Vagina (tissue), 2 donors: ENCODE results near the gene GYG2.

Source experiments
- CTCF ChIP-seq, 3 experiments: fragments of 450-650 bp in 2 of 3; fragments of 200-600 bp in 1 of 3; sonication (generic) in 1 of 3; IDR thresholded peaks; one replicate each; pipeline ENCODE4 v1.5.1; 2017 to 2019; ENCODE audit warnings: antibody characterized with exemption in 3 of 3, mild to moderate bottlenecking in 2 of 3, moderate library complexity in 2 of 3
- POLR2A ChIP-seq, 2 donors: fragments of 450-650 bp; IDR thresholded peaks; one replicate each; pipeline ENCODE4 v1.6.1; 2017; ENCODE audit warnings: antibody characterized with exemption in 2 of 2, mild to moderate bottlenecking in 2 of 2, moderate library complexity in 2 of 2
- POLR2AphosphoS5 ChIP-seq, 2 donors: sonication (generic); formaldehyde crosslinking; IDR thresholded peaks; one replicate each; pipeline ENCODE4 v1.9.0; 2017; ENCODE audit warnings: antibody characterized with exemption in 2 of 2, mild to moderate bottlenecking in 2 of 2, low read depth in 1 of 2; ENCODE audit not compliant: insufficient read depth in 1 of 2

- no peak for TF ChIP-seq CTCF (IDR thresholded peaks at IDR 0.05)
- no peak for TF ChIP-seq POLR2A (IDR thresholded peaks at IDR 0.05)
- TF ChIP-seq POLR2AphosphoS5 (IDR thresholded peaks at IDR 0.05; ENCODE audit: insufficient read depth in 1 of 2, low read depth in 1 of 2), result no peak
Measured at GRCh38 chrX:2817036-2817435, 11.7 kb upstream of the GYG2 start.
